Measurements from ENCODE around the gene FBXL15.

FBXL15 gene, protein sequence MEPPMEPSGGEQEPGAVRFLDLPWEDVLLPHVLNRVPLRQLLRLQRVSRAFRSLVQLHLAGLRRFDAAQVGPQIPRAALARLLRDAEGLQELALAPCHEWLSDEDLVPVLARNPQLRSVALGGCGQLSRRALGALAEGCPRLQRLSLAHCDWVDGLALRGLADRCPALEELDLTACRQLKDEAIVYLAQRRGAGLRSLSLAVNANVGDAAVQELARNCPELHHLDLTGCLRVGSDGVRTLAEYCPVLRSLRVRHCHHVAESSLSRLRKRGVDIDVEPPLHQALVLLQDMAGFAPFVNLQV

GRCh38 chr10:102420714-102421506 lies at the start of gene FBXL15:
Gene FBXL15, plus strand, starts transcription at chr10:102420836. Its CDS starts 294 bp downstream, at chr10:102421130.
- peak; percentile 95 for DNase-seq

GRCh38 chr10:102371295-102371694 lies 49.3 kb upstream of the FBXL15 start:
- no peak for DNase-seq

DNA sequence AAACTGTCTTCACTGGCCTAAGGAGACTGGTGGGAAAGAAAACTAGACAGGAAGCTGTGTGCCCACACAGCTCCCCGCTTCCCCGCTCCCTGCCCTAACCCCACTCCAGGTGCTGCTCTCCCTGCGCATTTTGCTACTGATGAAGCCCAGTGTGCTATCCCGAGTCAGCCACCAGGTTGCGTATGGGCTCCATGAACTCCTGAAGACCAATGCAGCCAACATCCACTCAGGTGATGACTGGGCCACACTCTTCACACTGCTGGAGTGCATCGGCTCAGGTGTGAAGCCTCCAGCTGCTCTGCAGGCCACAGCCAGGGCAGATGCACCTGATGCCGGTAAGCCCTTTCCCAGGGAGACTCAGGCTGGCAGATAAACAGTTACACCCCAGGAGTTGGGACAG lies 45.4 kb upstream of the FBXL15 start:
- DNase-seq = no peak

DNA sequence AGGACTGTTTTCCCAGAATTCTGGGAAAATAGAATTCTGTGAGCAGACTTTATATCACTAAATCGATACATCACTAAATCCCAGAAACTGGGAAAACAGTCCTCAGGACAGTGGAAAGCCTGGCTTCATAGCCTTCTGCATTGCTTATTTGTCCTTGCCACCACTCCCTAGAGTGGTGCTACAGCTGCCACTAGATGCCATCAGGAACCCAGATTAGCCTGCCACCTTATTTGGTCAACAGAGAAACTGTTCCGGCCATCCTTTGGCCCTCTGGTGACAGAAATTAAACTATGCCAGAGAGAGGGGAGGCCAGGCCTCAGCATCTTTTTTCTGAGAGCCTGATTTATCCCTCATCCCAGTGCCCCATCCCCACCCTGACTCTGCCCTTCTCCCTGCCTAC lies 44.8 kb upstream of the FBXL15 start:
- peak; percentile 20 for DNase-seq

DNA sequence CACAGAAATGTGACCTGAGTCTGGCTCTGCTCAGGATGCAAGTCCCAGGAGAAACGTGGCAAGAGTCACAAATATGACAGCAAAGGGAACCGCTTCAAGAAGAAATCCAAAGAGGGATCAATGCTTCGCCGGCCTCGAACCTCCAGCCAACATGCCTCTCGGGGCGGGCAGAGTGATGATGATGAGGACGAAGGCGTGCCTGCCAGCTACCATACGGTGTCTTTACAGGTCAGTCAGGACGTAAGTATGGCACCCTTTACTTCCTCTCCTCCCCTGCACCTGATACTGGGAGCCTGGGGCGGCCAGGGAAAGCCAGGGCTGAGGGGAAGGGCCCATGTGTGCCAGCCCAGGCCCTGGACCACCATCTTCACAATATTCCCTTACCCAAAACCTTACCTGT lies 43.7 kb upstream of the FBXL15 start:
- no peak for DNase-seq

- DNase-seq = no peak
Observed at GRCh38 chr10:102379383-102379782, 41.3 kb upstream of the FBXL15 start.

GRCh38 chr10:102381983-102382382 lies 38.7 kb upstream of the FBXL15 start:
- DNase-seq = no peak

GRCh38 chr10:102382871-102383270 lies 37.8 kb upstream of the FBXL15 start:
- no peak for DNase-seq

GRCh38 chr10:102384053-102384452 lies 36.6 kb upstream of the FBXL15 start:
- DNase-seq = no peak

DNA sequence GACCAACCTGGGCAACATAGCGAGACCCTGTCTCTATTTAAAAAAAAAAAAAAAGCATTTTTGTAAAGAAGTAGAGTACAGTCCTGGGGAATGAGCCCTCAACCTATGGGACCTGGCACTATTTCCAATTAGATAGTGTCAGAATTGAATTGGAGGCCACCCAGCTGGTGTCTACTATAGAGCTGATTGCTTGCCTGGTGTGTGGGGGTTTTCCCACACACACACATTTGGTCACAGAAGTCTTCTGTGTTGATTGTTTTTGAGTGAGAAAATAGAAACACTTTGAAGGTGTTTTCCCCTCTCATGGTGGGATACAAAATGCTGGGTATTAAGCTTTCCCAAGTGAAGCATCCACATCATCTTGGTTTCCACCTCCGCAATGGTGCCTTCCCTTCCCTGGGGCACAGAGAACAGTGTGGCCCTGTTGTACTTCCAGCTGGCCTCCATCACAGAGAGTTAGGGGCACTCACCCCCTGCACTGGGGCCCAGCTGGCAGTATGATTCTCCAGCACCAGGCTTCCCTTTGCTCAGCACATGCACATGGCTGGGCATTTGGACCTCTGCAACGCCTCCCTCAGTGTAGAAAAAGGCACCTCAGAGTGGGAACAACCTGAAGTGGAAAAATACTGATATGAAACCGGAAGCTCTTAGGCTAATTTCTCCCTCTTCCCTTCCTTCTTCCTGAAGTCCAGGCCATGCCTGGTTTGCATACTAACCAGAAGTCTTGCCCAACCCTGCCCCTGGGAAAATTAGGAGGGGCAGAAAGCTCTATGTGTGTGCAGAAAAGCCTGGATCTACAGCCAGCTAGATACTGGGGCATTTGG lies 35.8 kb upstream of the FBXL15 start:
- DNase-seq = no peak

- DNase-seq = no peak
Observed at GRCh38 chr10:102389894-102390293, 30.7 kb upstream of the FBXL15 start.

GRCh38 chr10:102392306-102392705 lies 28.3 kb upstream of the FBXL15 start:
- no peak for DNase-seq

GRCh38 chr10:102393411-102394078 lies 27.1 kb upstream of the FBXL15 start:
- no peak for DNase-seq

GRCh38 chr10:102394079-102394800 lies 26.4 kb upstream of the FBXL15 start:
- DNase-seq = peak; percentile 93

DNA sequence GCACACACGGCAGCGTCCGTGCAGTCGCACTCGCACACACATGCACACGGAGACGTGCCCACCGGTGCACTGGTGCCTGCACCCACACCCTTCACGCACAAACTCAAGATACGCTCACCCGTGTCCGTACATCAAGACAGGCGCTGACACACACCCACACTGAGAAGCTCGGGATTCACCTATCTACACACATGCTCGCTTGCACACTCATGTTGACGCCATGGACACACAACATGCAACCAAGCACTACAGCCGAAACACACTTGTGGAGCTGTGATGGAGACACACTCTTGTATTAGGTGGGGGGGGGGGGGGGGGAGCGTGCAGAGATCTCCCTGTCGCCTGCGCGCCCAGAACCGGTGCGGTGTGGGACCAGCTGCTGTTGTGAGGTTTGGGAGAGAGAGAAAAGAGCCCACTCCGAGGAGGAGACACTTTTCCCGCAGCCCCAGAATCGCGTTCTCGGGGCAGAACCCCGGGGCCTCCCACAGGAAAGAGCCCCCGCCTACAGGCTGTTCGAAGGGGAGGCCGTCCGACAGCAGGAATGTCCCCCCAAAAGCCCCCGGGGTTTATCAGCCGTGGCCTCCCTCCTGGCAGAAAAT lies 25.7 kb upstream of the FBXL15 start:
- no peak for DNase-seq

GRCh38 chr10:102395400-102396316 lies 25.0 kb upstream of the FBXL15 start, which contains the start of gene NFKB2:
Gene NFKB2, plus strand, starts transcription at chr10:102395705. Its CDS starts 255 bp downstream, at chr10:102395960.
- peak; percentile 94 for DNase-seq

DNA sequence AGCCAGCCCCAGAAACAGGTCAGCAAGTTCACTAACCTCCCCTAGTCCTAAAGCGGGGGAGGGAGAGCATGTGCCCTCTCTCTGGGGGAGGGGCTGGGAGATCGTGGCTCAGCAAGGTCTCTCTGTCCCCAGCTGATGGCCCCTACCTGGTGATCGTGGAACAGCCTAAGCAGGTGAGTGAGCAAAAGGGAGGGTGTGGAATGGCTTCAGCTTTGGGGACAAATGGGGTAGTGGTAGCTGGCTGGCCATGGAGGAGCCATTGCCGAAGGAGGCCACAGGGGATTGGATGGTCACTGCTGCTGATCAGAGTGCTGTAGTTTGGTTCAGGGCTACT lies 24.4 kb upstream of the FBXL15 start:
- no peak for DNase-seq

- DNase-seq = no peak
Observed at GRCh38 chr10:102396730-102397151, 23.9 kb upstream of the FBXL15 start.

- DNase-seq = no peak
Observed at GRCh38 chr10:102397222-102398171, 23.1 kb upstream of the FBXL15 start.
